Astrocyte (in vitro differentiated cells and primary cell): ENCODE results near the gene DDT.

Experiments
- CTCF ChIP-seq: IDR thresholded peaks from 2 replicates; pipeline ENCODE4 v1.5.1; 2011; ENCODE audit warnings: low read depth, mild to moderate bottlenecking, inconsistent platforms, low read length, moderate library complexity; ENCODE audit not compliant: insufficient read depth
- EZH2 ChIP-seq: IDR thresholded peaks from 2 replicates; pipeline ENCODE4 v1.6.1; 2012; ENCODE audit warnings: mild to moderate bottlenecking, low read length, inconsistent platforms; ENCODE audit not compliant: insufficient read depth

DNA sequence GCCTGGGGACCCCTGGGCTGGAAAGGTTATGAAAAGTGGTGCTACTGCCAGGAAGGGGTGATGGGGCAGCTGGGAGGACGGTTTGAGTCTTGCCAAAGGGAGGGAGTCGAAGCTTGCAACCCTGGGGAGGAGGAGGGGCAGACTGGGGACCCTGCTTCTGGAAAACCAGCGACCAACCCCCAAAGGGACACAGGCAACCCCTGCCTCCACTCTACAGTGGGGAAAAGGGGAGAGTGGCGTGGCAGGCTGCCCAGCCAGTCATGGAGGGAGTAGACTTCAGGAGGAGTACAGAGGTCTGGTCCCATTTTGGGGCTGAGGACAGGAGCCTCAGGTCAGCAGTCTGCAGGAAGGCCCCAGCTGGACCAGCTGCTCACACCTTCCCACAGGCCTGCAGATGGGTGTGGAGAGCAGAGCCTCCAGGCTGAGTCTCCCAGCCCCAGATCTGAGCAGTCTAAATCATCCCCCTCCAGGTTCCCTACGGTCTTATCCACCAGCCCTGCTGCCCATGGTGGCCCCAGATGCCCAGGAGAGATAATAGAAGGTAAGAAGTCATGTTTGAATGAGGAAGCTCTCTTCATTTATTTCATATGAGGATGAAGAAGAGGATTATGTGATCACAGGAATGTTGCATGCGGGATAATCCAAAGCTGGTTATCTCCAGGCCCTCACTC lies 3.3 kb downstream of the DDT start:
- TF ChIP-seq CTCF, result no peak
- no peak for TF ChIP-seq EZH2
